Measurements from ENCODE around the gene RNF149. TPM values are rescaled to one million over a fixed set of nuclear protein-coding genes. Genes with fewer than 3 reads are reported as not detected.

RNF149 gene
- polyA plus RNA-seq, 12 donors, result 24.8 to 54.3 (median 38.6) TPM; not detected in 1

GRCh38 chr2:101299604-101300003 is 8.9 kb downstream of the RNF149 start:
- DNase-seq, result no peak

- DNase-seq, result no peak
Measured at GRCh38 chr2:101297383-101297782, 11.1 kb downstream of the RNF149 start.

- DNase-seq, result no peak
Measured at GRCh38 chr2:101296371-101296770, 12.1 kb downstream of the RNF149 start.

- no peak for DNase-seq
Measured at GRCh38 chr2:101295895-101296294, 12.6 kb downstream of the RNF149 start.

GRCh38 chr2:101294861-101295260 is 13.6 kb downstream of the RNF149 start:
- no peak for DNase-seq

GRCh38 chr2:101293544-101293943 is 15.0 kb downstream of the RNF149 start:
- DNase-seq, result no peak

- no peak for DNase-seq
Measured at GRCh38 chr2:101291973-101292372, 16.5 kb downstream of the RNF149 start.

- DNase-seq, result no peak
Measured at GRCh38 chr2:101290711-101291110, 17.8 kb downstream of the RNF149 start.

GRCh38 chr2:101287303-101287702 is 21.2 kb downstream of the RNF149 start:
- no peak for DNase-seq

GRCh38 chr2:101286684-101287083 is 21.8 kb downstream of the RNF149 start:
- no peak for DNase-seq

GRCh38 chr2:101282980-101283379 is 25.5 kb downstream of the RNF149 start:
- no peak for DNase-seq

GRCh38 chr2:101281482-101281881 is 27.0 kb downstream of the RNF149 start:
- no peak for DNase-seq

GRCh38 chr2:101278925-101279324 is 29.6 kb downstream of the RNF149 start:
- DNase-seq, result no peak

GRCh38 chr2:101277111-101277510 is 31.4 kb downstream of the RNF149 start:
- DNase-seq, result no peak

- DNase-seq, result no peak
Measured at GRCh38 chr2:101274142-101274541, 34.4 kb downstream of the RNF149 start.

- no peak for DNase-seq
Measured at GRCh38 chr2:101273056-101273455, 35.4 kb downstream of the RNF149 start.

- DNase-seq, result no peak
Measured at GRCh38 chr2:101272045-101272784, 36.3 kb downstream of the RNF149 start.

GRCh38 chr2:101270700-101271259 is 37.7 kb downstream of the RNF149 start:
- DNase-seq, result no peak

- no peak for DNase-seq
Measured at GRCh38 chr2:101267671-101268656, 40.5 kb downstream of the RNF149 start.

GRCh38 chr2:101265893-101266499 is 42.5 kb downstream of the RNF149 start:
- no peak for DNase-seq

- DNase-seq, result no peak
Measured at GRCh38 chr2:101264360-101264939, 44.1 kb downstream of the RNF149 start.

- DNase-seq, result no peak
Measured at GRCh38 chr2:101263377-101263800, 45.1 kb downstream of the RNF149 start.

All from muscle of arm (tissue), 12 donors.